ENCODE data around the gene BACH2. TPM values are rescaled to one million over a fixed set of nuclear protein-coding genes. Genes with fewer than 3 reads are reported as not detected.

The BACH2 gene
- total and polyA plus RNA-seq, 2 of the 8 experiments (the other 6 are each of a cell fraction or from before 2014, with no cell fraction given), result 1.9 to 5.9 TPM

- TF ChIP-seq SIRT6 (IDR thresholded peaks at IDR 0.05; ENCODE audit: low read length) (no peak), RAD21 (IDR thresholded peaks at IDR 0.05 in 1 of 2, conservative IDR thresholded peaks at IDR 0.05 in 1 of 2; ENCODE audit: low read depth in 2 of 2, low read length in 2 of 2) (peak; percentile 39 to 50; a peak in 3 of 4 replicates), CTCF (IDR thresholded peaks at IDR 0.05; ENCODE audit: control extremely low read depth in 1 of 3, insufficient read depth in 1 of 3, low read depth in 1 of 3, low read length in 3 of 3) (peak; percentile 27 to 46 (median 28); a peak in 3 of 4 replicates)
- POLR2A ChIA-PET (ENCODE audit: partially characterized antibody), result no interaction called here
- Histone ChIP-seq H3K4ac (replicated peaks; ENCODE audit: insufficient read length, low read depth, low read length) (no peak overlapping the region), H2BK120ac (replicated peaks; ENCODE audit: low read depth, low read length) (no peak overlapping the region), H3K23me2 (ENCODE audit: low read depth, low read length) (no peaks in the 10 kb centered on the region), H4K91ac (replicated peaks; ENCODE audit: insufficient read length, low read length) (no peak overlapping the region), H3K4me1 (replicated peaks in 1 of 4; ENCODE audit: control insufficient read depth in 3 of 4, insufficient read depth in 4 of 4, low read length in 3 of 4) (no peaks in the 10 kb centered on the region), H2BK5ac (ENCODE audit: low read depth, low read length) (no peak overlapping the region), H3K23ac (ENCODE audit: insufficient read length) (no peak overlapping the region), H3K9me3 (ENCODE audit: insufficient read depth in 2 of 2, low read depth in 1 of 2, low read length in 1 of 2) (no peaks in the 10 kb centered on the region), H2BK12ac (ENCODE audit: low read depth, low read length) (no peak overlapping the region), H2BK15ac (ENCODE audit: low read length) (no peak overlapping the region), H4K20me1 (replicated peaks in 1 of 2; ENCODE audit: control insufficient read depth in 1 of 2, insufficient read depth in 2 of 2, low read length in 2 of 2) (no peaks in the 10 kb centered on the region), H4K5ac (ENCODE audit: insufficient read length, low read depth, low read length) (no peak overlapping the region), H3K14ac (ENCODE audit: insufficient read length) (no peak overlapping the region), H2AK5ac (ENCODE audit: low read depth, low read length) (no peak overlapping the region), H3K36me3 (ENCODE audit: control insufficient read depth in 2 of 4, insufficient read depth in 4 of 4, low read length in 3 of 4) (no peaks in the 10 kb centered on the region), H3K4me2 (ENCODE audit: insufficient read depth in 1 of 2, low read depth in 2 of 2, low read length in 2 of 2) (no peak overlapping the region), H3K79me2 (ENCODE audit: control insufficient read depth in 1 of 2, insufficient read depth in 2 of 2, low read length in 2 of 2) (no peaks in the 10 kb centered on the region), H3K18ac (ENCODE audit: extremely low read depth, low read length) (no peak overlapping the region), H4K8ac (ENCODE audit: extremely low read depth, insufficient read depth, low read length) (no peak overlapping the region; the same call in 1 of the 2 replicates), H3K27me3 (replicated peaks in 1 of 4; ENCODE audit: control insufficient read depth in 3 of 4, extremely low read depth in 1 of 4, insufficient read depth in 3 of 4, low read length in 3 of 4) (no peaks in the 10 kb centered on the region), H3K56ac (replicated peaks; ENCODE audit: insufficient read length, low read depth, low read length) (no peak overlapping the region), H3K79me1 (ENCODE audit: low read depth, low read length) (no peaks in the 10 kb centered on the region), H3K4me3 (ENCODE audit: extremely low read depth in 1 of 4, insufficient read depth in 2 of 4, low read depth in 3 of 4, low read length in 4 of 4) (no peak overlapping the region), H2BK20ac (ENCODE audit: low read length) (no peak overlapping the region), H3K27ac (ENCODE audit: low read depth, low read length) (no peak overlapping the region), H3K9ac (replicated peaks in 1 of 4; ENCODE audit: extremely low read depth in 1 of 4, low read depth in 3 of 4, low read length in 3 of 4) (no peak overlapping the region), H2AFZ (ENCODE audit: low read length) (no peak overlapping the region)
- WGBS, 2 experiments (ENCODE audit: extremely low coverage in 1 of 2, insufficient coverage in 1 of 2, insufficient read length in 1 of 2, insufficient replicate concordance in 2 of 2, low coverage in 1 of 2, low lambda C conversion rate in 2 of 2, missing lambda C conversion rate in 1 of 2), result 70% methylated on average over 7 of the region's 7 CpGs; no CpG with 5 or more reads in 1 of the 2 experiments
- FAIRE-seq, result peak; percentile 50
- CTCF ChIA-PET (ENCODE audit: partially characterized antibody), result no interaction called here
- DNase-seq (ENCODE audit: low read depth in 1 of 2, low spot score in 2 of 2), result no peak
These were observed 210.1 kb downstream of the BACH2 start for GRCh38 chr6:90086517-90086916.
